SK-N-SH treated with all-trans-retinoic acid at 6 μM for 48 hours (cell line): Measurements from ENCODE around the gene SPACA6.

ENCODE experiments used
- ATAC-seq: fragments of 200-7000 bp; cut with Tn5 transposase; 3 replicates; pipeline ENCODE4 v1.9.1; 2020; ENCODE audit warnings: mild to moderate bottlenecking, moderate library complexity
- ARNTL ChIP-seq: fragments of 450-650 bp; formaldehyde crosslinking; IDR thresholded peaks from 2 replicates; pipeline ENCODE4 v1.5.0; 2020; ENCODE audit warnings: low read depth, mild to moderate bottlenecking, moderate library complexity, borderline replicate concordance
- BACH2 ChIP-seq: fragments of 250-450 bp; sonication (Bioruptor Pico); IDR thresholded peaks from 2 replicates; pipeline ENCODE4 v1.9.0; 2021; ENCODE audit warnings: mild to moderate bottlenecking, borderline replicate concordance
- CREB5 ChIP-seq: fragments of 250-450 bp; sonication (Bioruptor Pico); IDR thresholded peaks from 2 replicates; pipeline ENCODE4 v1.5.1; 2020; ENCODE audit warnings: low read depth, mild to moderate bottlenecking, moderate library complexity
- CSDC2 ChIP-seq: fragments of 250-450 bp; sonication (Bioruptor Pico); IDR thresholded peaks from 2 replicates; pipeline ENCODE4 v1.5.0; 2020; ENCODE audit warnings: mild to moderate bottlenecking, moderate library complexity
- CSRNP3 ChIP-seq: fragments of 250-450 bp; sonication (Bioruptor Pico); IDR thresholded peaks from 2 replicates; pipeline ENCODE4 v1.5.1; 2021; ENCODE audit warnings: mild to moderate bottlenecking, moderate library complexity
- ESRRG ChIP-seq: fragments of 250-450 bp; sonication (Bioruptor Pico); IDR thresholded peaks from 2 replicates; pipeline ENCODE4 v1.6.1; 2021; ENCODE audit warnings: mild to moderate bottlenecking
- GLIS3 ChIP-seq: fragments of 250-450 bp; sonication (Bioruptor Pico); IDR thresholded peaks from 2 replicates; pipeline ENCODE4 v1.5.0; 2020; ENCODE audit warnings: mild to moderate bottlenecking, moderate library complexity
- ISL1 ChIP-seq: fragments of 250-450 bp; sonication (Bioruptor Pico); IDR thresholded peaks from 2 replicates; pipeline ENCODE4 v2.1.2; 2022; ENCODE audit warnings: mild to moderate bottlenecking, moderate library complexity
- OSR1 ChIP-seq: fragments of 250-450 bp; sonication (Bioruptor Pico); IDR thresholded peaks from 2 replicates; pipeline ENCODE4 v1.8.0; 2022; ENCODE audit warnings: moderate library complexity, mild to moderate bottlenecking, inconsistent platforms
- PATZ1 ChIP-seq: fragments of 250-450 bp; sonication (Bioruptor Pico); IDR thresholded peaks from 2 replicates; pipeline ENCODE4 v1.8.0; 2020; ENCODE audit warnings: mild to moderate bottlenecking, moderate library complexity, borderline replicate concordance
- POU6F1 ChIP-seq: fragments of 250-450 bp; sonication (Bioruptor Pico); IDR thresholded peaks from 2 replicates; pipeline ENCODE4 v1.8.0; 2021; ENCODE audit warnings: low read depth, mild to moderate bottlenecking, moderate library complexity, borderline replicate concordance
- PPARA ChIP-seq: fragments of 250-450 bp; sonication (Bioruptor Pico); IDR thresholded peaks from 2 replicates; pipeline ENCODE4 v1.5.0; 2020; ENCODE audit warnings: mild to moderate bottlenecking, borderline replicate concordance
- RARB ChIP-seq: fragments of 250-450 bp; sonication (Bioruptor Pico); IDR thresholded peaks from 2 replicates; pipeline ENCODE4 v1.8.0; 2021; ENCODE audit warnings: mild to moderate bottlenecking, moderate library complexity
- SNAI2 ChIP-seq: fragments of 250-450 bp; sonication (Bioruptor Pico); IDR thresholded peaks from 2 replicates; pipeline ENCODE4 v1.5.0; 2020; ENCODE audit warnings: mild to moderate bottlenecking, moderate library complexity
- TOX ChIP-seq: fragments of 250-450 bp; sonication (Bioruptor Pico); IDR thresholded peaks from 2 replicates; pipeline ENCODE4 v1.8.0; 2021; ENCODE audit warnings: mild to moderate bottlenecking, moderate library complexity, borderline replicate concordance
- TSHZ2 ChIP-seq: fragments of 250-450 bp; sonication (Bioruptor Pico); IDR thresholded peaks from 2 replicates; pipeline ENCODE4 v1.5.0; 2020; ENCODE audit warnings: mild to moderate bottlenecking, moderate library complexity
- ZC3H10 ChIP-seq: fragments of 250-450 bp; sonication (Bioruptor Pico); IDR thresholded peaks from 2 replicates; pipeline ENCODE4 v1.5.1; 2021; ENCODE audit warnings: mild to moderate bottlenecking, moderate library complexity
- ZFP3 ChIP-seq: fragments of 250-450 bp; sonication (Bioruptor Pico); IDR thresholded peaks from 2 replicates; pipeline ENCODE4 v1.5.0; 2020; ENCODE audit warnings: mild to moderate bottlenecking, moderate library complexity
- ZFP30 ChIP-seq: fragments of 450-650 bp; formaldehyde crosslinking; IDR thresholded peaks from 2 replicates; pipeline ENCODE4 v1.5.0; 2022; ENCODE audit warnings: mild to moderate bottlenecking, moderate library complexity
- ZNF565 ChIP-seq: fragments of 450-650 bp; formaldehyde crosslinking; conservative IDR thresholded peaks from 2 replicates; pipeline ENCODE4 v1.5.0; 2020; ENCODE audit warnings: low read depth, mild to moderate bottlenecking, moderate library complexity
- ZNF8 ChIP-seq: fragments of 450-650 bp; formaldehyde crosslinking; IDR thresholded peaks from 2 replicates; pipeline ENCODE4 v1.5.0; 2020; ENCODE audit warnings: mild to moderate bottlenecking, moderate library complexity

The SPACA6 gene

GRCh38 chr19:51729781-51730180, 36.7 kb downstream of the SPACA6 start:
- ATAC-seq = no peak
- TF ChIP-seq GLIS3 (CRISPR knock-in tag) = no peak
- TF ChIP-seq, all 23 proteins: peak for 0

GRCh38 chr19:51733742-51734522, 40.8 kb downstream of the SPACA6 start:
- TF ChIP-seq ESRRG (no peak), SNAI2 (CRISPR knock-in tag) (no peak)

GRCh38 chr19:51735759-51736449, 42.8 kb downstream of the SPACA6 start:
- no peak for ATAC-seq
- TF ChIP-seq ARNTL (CRISPR knock-in tag) (no peak), PPARA (CRISPR knock-in tag) (no peak), OSR1 (no peak), CREB5 (CRISPR knock-in tag) (no peak), SNAI2 (CRISPR knock-in tag) (no peak), TSHZ2 (CRISPR knock-in tag) (no peak), ZFP30 (no peak), TOX (no peak), RARB (no peak), CSRNP3 (CRISPR knock-in tag) (no peak), ISL1 (CRISPR knock-in tag) (no peak), ESRRG (no peak), ZC3H10 (no peak), BACH2 (CRISPR knock-in tag) (no peak), POU6F1 (CRISPR knock-in tag) (no peak), PATZ1 (CRISPR knock-in tag) (no peak), ZNF8 (CRISPR knock-in tag) (no peak), ZFP3 (CRISPR knock-in tag) (no peak), CSDC2 (CRISPR knock-in tag) (no peak), ZNF565 (CRISPR knock-in tag) (no peak)
- TF ChIP-seq, all 23 proteins: peak for 0

More at GRCh38 chr19:51733742-51734522, 40.8 kb downstream of the SPACA6 start:
- ATAC-seq = no peak
